Activated CD4-positive, alpha-beta T cell treated with anti-CD3 and anti-CD28 coated beads for 24 hours (primary cell): ENCODE data around the gene CDK19.
"Not testable (repeated sequence)": the region's sequence is repeated elsewhere in the genome, so short reads cannot be mapped to it uniquely, and the experiment has no call there.

Source experiments
- DNase-seq, 2 donors: peaks; one replicate each; pipeline ENCODE4 v3.0.0-alpha.2; 2020; ENCODE audit warnings: low read depth in 2 of 2

The CDK19 gene

DNA sequence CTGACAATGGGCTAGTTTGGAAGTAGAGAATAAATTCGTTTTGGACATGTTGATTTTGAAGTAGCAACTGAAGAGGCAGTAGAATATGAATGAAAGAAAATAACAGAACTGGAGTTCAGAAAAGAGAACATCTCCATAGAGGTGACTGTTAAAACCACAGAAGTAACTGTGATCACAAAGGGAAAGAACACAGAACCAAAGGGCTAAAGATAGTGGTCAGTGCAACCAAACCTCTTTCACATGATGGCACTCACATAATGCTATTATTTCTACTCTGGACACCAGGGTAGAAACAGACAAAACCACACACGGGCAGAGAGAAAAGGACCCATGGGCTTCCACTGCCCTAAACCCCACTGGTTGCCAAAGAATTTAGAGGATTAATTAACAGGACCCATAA is 58.5 kb downstream of the CDK19 start:
- DNase-seq, result no peak

DNA sequence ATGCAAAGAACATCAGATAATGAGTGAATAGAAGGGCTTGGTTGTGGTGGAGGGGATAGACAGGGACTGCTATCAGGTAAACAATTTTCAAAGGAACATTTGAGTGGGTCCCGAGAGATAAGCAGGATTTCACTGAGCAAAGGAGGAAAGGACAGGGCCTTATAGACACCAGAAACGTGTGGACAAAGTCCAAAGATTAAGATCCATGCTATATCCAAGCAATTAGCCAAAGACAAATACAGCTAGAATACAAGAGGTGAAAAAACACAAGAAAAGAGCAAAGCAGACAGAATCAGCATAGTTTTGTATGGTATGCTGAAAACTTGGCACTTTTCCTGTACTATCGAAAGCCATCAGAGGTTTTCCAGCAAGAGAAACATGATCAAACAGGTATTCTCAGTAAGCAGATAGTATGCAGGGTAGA is 59.8 kb downstream of the CDK19 start:
- no peak for DNase-seq

DNA sequence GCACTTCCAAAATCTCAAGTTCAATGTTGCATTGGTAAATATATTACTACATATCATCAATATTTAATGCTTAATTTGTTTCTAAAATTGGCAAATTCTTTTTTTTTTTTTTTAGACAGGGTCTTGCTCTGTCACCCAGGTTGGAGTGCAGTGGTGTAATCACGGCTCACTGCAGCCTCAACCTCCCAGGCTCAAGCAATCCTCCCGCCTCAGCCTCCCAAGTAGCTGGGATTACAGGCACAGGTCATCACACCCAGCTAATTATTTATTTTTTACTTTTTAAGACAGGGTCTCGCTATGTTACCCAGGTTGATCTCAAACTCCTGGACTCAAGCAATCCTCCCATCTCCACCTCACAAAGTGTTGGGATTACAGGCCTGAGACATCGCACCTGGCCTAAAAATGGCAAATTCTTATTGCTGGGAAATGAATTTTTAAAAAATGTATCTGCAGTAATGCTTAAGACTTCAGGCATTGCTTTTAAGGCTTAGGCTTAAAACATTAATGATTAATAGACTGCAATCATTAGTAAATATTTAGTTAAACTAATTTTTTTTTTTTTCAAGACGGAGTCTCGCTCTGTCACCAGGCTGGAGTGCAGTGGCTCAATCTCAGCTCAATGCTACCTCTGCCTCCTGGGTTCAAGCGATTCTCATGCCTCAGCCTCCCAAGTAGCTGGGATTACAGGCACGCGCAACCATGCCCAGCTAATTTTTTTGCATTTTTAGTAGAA is 61.2 kb downstream of the CDK19 start:
- not testable (repeated sequence) for DNase-seq

DNA sequence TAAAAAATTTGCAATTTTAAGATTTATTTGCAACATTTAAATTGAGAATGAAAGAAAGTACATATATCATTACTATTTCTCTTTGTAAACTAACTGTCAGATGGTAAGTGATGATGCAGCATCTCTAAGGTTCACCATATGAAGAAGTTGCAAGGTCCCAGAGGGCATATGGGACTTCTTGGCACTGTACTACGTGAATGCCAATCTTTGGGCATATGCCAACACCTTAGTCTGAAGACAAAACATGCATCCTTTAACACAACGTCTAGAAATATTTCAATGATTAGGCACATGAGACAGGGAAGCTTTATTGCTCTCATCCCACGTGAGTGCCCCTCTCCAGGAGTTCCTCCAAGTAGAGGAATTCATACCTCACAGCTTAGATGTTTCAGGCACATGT is 66.8 kb downstream of the CDK19 start:
- no peak for DNase-seq

DNA sequence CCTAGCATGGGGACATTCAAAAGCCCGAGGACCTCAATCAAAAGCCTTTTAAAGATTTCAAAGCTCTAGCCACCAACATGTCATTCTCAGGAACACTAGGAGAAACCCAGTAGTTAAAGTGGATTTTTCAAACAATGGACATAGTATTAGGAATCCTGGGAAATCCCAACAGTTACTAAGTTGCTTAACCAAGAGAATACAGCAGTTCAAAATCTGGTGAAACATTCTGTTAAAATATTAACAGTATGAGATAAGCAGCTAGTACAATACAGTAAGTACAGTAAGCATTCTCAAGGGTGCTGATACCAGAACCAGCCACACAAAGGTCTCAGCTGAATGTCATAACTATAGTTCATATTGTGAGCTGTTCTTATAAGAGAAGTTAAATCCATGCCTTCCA is 68.6 kb downstream of the CDK19 start:
- no peak for DNase-seq

DNA sequence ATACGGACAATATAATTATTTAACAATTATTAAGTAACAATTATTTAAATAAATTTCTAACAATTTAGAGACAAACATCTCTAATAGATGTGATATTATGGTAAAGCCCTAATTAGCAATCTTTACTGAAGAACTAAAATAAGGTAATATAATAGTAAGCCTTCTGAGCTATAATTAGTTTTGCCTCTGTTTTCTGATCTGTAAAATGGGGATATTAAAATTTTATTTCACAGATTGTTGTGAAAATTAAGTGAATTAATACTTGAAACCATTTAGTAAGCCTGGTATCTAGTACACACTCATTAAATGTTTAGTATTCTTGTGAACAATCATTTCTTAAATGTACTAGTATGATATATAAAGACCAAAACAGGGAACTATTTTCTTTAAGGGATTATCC is 70.3 kb downstream of the CDK19 start:
- DNase-seq, result no peak

DNA sequence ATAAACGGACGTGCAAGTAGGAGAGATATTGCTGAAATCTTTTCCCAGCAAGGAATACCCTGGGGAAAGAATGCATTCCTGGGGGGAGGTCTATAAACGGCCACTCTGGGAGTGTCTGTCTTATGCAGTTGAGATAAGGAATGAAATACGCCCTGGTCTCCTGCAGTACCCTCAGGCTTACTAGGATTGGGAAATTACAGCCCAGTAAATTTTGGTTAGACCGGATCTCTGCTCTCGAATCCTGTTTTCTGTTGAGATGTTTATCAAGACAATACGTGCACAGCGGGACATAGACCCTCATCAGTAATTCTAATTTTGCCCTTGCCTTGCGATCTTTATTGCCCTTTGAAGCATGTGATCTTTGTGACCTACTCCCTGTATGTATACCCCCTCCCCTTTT is 72.7 kb downstream of the CDK19 start:
- not testable (repeated sequence) for DNase-seq

DNA sequence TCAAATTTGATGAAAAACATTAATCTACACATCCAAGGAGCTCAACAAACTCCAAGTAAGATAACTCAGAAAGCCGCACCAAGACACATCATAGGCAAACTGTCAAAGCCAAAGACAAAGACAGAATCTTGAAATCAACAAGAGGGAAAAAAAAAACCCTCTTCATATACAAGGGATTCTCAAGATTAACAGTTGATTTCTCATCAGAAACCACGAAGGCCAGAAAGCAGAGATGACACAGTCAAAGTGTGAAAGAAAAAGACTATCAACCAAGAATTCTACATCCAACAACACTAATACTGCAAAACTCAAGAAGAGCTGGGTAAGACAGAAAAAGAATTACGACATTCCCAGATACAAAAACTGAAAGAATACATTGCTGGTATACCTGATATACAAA is 73.8 kb downstream of the CDK19 start:
- no peak for DNase-seq

DNA sequence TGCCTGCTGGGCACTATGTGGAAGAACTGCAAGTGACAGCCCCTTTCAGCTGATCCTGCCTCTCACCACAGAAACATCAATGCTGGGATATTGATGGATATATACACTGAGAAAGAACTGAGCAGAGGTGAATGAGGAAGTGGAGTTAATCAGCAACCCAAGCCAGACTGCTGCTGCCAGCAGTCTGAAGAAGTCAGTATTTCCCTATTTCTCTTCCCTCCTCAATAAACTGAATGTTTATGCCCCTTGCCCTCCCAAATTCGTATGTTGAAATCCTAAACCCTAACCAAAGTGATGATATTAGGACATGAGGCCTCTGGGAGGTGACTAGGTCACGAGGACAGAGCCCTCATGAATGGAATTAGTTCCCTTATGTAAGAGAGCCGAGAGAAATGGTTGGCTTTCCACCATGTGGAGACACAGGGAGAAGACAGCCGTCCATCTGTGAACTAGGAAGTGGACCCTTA is 76.3 kb downstream of the CDK19 start:
- no peak for DNase-seq

DNA sequence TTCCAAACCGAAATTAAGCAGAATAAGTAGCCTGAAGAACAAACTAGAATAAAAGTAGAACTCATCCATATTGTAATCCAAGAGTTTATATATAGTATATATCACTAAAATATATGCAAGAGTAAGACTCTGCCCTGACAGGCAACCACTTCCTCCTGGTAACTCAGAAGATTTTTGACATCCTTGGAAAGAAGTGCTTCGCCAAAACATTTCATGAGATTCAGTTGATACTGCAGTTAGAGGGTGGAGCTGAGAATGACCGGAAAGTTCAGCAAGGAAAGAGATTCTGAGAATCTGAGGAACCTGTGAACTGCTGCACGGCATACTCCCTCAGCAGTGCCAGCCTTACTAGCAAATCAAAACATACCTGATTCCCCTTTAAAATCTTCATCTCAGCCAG is 79.6 kb downstream of the CDK19 start:
- no peak for DNase-seq

DNA sequence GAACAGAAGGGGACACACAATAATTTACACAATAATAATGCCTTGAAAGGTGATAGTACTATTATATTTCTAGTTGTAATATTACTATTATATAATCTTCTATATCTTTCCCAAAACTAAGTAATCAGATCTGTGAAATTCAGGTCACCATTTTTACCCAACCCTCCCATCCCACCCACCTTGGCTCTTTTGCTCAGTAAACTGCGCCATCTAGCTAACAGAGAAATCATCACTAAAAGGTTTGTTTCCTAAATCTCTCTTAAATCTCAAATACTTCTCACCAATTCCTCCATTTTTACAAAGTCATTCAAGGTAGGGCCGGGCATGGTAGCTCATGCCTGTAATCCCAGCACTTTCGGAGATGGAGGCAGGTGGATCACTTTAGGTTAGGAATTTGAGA is 83.4 kb downstream of the CDK19 start:
- no peak for DNase-seq

DNA sequence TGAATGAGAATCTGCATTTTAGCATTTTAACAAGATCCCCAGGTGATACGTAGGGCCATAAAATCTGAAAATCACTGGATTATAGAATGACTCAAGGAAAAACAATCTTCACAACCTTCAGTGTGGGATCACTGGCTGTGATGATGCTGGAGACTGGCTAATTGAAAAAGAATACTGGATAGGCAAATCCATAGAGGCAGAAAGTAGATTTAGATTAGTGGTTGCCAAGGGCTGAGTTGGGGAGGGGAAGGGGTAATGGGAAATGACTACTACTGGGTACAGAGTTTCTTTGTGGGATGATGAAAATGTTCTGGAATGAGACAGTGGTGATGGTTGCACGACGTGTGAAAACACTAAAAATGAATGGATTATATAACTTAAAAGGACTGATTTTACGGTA is 84.1 kb downstream of the CDK19 start:
- no peak for DNase-seq

DNA sequence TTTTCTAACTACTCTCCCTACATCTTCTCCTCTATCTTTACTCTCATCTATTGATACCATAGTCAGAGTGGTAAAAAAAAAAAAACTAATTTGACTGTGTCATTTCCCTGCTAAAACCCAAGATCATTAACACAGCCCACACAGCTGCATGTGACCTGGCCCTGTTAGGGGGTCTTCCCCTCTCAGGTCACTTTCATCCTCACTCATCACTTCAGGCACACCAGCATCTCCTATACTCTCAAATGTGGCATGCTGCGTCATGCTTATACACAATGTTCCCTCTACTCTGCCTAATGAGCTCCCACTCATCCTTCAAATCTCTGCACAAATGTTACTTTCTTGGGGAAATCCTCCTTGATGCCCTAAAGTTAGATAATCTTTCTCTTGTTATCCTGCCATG is 86.8 kb downstream of the CDK19 start:
- DNase-seq, result no peak

DNA sequence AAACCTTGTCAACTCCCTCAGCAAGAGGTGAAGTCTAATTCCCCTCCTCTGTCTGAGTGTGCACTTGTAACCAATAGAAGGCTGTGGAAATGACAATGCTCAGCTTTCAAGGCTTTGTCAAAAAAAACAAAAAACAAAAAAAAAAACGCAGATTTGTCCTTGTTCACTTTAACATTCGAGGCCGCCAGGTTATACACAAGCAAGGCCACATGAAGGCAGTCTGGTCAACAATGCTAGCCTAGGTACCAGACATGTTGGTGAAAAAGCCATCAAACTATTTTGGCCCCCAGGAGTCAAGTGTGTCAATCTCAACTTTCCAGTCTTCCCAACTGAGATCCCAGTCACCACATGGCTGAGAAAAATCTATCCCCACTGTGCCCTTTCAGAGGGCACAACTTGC is 92.3 kb downstream of the CDK19 start:
- no peak for DNase-seq

DNA sequence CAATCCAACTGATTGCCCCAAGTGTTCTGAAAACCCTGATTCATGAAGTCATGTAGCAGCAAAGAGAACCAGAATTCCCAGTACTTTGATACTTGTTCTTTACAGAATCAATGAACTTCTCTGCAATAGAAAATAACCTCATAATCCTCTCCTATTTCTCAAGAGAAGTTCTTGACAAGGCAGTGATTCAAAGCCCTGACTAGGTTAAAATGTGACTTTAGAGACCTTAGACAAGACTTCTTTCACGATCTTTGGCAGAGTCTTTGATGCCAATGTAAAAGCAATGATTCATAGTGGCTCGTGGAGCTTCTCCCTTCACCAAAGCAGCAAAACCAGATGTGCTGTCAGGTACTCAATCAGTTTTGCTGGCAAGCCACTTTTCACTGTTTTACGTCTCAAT is 95.2 kb downstream of the CDK19 start:
- no peak for DNase-seq

DNA sequence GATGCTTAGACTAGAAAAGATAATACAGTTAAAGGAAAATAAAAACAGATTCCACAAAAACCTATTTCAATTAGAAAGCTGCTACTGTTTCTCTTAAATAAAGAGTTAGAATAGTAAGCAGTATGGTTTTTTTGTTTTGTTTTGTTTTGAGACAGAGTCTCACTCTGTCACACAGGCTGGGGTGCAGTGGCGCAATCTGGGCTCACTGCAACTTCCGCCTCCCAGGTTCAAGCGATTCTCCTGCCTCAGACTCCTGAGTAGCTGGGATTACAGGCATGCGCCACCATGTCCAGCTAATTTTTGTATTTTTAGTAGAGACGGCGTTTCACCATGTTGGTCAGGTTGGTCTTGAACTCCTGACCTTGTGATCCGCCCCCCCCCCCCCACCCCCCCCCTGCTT is 95.7 kb downstream of the CDK19 start:
- not testable (repeated sequence) for DNase-seq

DNA sequence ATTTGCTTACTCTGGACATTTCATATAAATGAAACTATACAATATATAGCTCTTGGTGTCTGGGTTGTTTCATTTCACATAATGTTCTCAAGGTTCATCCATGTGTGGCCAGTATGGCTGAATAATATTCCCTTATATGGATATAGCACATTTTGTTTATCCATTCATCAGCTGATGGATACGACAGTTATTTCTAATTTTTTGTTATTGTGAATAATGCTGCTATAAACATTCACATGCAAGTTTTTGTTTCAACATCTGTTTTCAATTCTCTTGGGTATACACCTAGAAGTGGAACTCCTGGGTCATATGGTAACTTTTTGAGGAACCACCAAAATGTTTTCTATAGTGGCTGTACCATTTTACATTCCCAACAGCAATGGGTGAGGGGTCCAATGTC is 101.1 kb downstream of the CDK19 start:
- DNase-seq, result no peak

DNA sequence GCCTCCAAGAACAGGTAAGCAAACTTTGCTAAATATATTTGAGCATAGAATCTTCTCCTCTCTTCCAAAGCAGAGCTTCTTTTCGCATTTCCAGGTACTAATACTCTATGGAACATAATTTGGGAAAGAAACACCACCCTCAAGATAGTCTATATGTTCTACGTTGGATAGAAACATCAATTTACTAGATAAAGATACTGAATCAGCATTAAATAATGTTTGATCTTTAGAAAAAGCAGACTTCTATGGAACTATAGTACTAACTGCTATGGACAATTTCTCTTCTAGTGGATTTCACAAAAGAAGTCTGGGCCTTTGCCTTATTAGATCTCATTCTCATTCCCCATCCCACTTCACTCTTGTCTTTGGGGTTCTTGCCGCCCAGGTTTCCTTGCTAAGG is 103.0 kb downstream of the CDK19 start:
- DNase-seq, result no peak

DNA sequence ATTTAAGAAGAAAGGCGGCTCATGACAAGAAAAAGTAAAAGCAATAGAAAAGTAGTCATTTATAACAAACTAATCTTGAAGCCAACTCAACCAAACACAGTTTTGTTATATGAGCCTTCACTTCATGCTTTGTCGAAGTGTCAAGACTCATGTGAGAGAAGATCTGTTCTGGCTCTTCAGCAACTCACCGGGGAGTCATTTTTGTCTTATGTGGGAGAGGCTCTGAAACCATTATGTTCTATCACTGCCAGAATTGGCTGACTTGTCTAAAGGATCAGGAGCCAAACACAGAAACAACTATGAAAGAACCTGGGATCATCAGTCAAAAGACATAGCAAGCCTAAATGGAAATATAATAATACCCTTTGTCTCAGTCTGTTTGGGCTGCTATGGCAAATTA is 105.2 kb downstream of the CDK19 start:
- DNase-seq, result no peak

DNA sequence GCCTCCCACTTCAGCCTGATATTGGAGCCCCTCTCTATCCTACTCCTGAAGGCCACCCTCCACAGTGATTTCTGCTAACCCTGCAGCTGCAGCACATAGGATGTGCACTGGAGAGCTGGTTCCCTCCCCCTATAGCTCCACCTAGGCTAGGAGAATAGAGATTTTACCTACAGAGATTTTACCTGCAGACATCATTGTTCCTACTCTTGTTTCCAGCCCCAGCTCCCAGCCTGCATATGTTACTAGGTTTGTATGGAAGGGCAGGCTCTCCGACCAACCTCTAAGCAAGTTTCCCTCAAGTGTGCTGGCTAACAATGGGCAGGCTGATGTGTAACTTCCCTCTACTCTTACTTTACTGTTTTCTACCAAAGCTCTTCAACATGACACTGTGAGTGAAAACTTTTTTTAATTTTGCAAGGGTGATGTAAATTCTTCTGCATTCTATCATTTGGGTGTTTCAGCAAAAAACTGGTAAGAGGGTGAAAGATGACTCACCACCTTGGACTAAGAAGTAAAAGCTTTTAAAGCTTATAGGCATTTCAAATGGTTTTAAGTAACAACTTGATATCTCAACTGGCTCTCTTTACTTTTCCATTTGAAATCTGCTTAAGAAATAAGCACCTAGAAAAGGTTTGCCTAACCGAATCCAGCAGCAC is 106.8 kb downstream of the CDK19 start:
- DNase-seq, result no peak

DNA sequence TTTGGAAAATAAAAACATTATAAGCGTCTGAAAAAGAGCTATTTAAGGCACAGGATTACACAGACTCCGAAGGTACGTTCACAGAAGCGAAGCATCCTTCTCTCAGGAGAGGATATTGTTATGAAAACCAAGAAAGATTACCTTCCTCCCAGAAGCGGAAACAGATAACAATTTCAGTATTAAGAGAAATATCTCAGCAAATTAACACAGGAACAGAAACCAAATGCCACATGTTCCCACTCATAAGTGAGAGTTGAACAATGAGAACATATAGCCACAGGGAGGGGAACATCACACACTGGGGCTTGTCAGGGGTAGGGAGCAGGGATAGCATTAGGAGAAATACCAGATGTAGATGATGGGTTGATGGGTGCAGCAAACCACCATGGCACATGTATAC is 109.7 kb downstream of the CDK19 start:
- no peak for DNase-seq

DNA sequence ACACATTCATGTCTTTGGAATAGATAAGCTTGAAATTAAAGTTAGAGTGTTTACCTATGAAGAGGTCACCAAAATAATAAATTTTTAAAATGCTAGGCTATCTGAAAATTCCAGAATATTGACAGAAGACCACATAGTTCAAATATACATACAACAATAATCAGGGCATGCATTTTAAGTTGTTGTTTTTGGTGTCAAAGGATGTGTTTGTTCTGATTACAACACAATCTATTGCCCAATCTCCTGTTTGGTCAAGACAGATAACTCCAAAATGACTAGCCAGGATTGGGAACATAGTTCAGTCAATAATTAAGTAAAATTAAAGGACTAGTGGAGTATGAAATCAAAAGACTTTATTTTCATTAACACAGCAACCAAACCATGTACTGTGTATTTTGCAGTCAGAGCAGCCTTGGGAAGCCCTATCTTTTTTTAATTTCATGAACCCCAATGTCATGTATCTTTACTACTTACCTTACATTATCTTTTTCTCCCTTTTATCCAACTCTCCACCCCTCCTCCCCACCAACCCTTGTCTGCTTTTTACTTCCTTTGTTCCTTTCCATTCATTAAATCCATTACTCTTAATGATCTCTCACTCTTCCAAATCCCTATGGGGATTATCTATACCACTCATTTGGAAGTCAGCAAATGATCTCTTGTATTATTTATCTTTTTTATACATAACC is 111.2 kb downstream of the CDK19 start:
- no peak for DNase-seq
